ENCODE results near the gene IQSEC3. TPM values are rescaled to one million over a fixed set of nuclear protein-coding genes. Genes with fewer than 3 reads are reported as not detected.

IQSEC3 gene
- total RNA-seq, 2 donors from 2014 or later, result 0.16 TPM; not detected in 1

DNA sequence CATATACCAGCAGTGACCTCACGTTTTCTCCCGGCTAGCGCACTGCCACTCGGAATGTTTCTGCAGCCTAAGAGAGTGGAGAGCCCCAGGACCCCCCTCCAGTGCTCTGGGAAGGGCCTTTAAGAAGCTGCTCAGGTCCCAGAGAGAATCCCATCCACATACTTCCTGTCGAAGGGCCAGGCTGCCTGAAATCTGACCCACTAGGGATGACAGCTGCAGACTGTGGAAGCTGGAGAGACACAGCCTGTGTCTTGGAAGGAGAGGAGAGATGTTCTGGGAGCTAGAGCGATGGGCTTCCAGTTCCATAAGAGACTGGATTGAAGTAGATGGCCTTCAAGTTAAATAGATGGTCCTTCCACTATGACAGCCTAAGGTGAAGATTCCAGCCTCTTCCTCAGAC, 54.4 kb downstream of the IQSEC3 start:
- no peaks in the 10 kb centered on the region for H3K4me1 ChIP-seq
- no peak for DNase-seq
- no peaks in the 10 kb centered on the region for H3K27me3 ChIP-seq
- H3K4me3 ChIP-seq, result no peak overlapping the region
- TF ChIP-seq, protein P1, sequence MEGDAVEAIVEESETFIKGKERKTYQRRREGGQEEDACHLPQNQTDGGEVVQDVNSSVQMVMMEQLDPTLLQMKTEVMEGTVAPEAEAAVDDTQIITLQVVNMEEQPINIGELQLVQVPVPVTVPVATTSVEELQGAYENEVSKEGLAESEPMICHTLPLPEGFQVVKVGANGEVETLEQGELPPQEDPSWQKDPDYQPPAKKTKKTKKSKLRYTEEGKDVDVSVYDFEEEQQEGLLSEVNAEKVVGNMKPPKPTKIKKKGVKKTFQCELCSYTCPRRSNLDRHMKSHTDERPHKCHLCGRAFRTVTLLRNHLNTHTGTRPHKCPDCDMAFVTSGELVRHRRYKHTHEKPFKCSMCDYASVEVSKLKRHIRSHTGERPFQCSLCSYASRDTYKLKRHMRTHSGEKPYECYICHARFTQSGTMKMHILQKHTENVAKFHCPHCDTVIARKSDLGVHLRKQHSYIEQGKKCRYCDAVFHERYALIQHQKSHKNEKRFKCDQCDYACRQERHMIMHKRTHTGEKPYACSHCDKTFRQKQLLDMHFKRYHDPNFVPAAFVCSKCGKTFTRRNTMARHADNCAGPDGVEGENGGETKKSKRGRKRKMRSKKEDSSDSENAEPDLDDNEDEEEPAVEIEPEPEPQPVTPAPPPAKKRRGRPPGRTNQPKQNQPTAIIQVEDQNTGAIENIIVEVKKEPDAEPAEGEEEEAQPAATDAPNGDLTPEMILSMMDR (IDR thresholded peaks at IDR 0.05), result no peak
- no peak overlapping the region for H3K9ac ChIP-seq (ENCODE audit: low read depth in 2 of 2, low read length in 2 of 2)
- intact Hi-C loops (cut with DNase I), result no loop called here
- no peaks in the 10 kb centered on the region for H3K36me3 ChIP-seq
- H3K9me3 ChIP-seq, result no peaks in the 10 kb centered on the region
- no peak overlapping the region for H3K27ac ChIP-seq

GRCh38 chr12:121647-122046, 55.1 kb downstream of the IQSEC3 start:
- intact Hi-C loops (cut with DNase I), result no loop called here
- Histone ChIP-seq H3K4me1 (no peaks in the 10 kb centered on the region), H3K4me3 (no peak overlapping the region), H3K27me3 (no peaks in the 10 kb centered on the region), H3K36me3 (no peaks in the 10 kb centered on the region), H3K27ac (no peak overlapping the region), H3K9me3 (no peaks in the 10 kb centered on the region), H3K9ac (ENCODE audit: low read depth in 2 of 2, low read length in 2 of 2) (no peak overlapping the region)
- TF ChIP-seq, protein P1 (IDR thresholded peaks at IDR 0.05), result no peak
- no peak for DNase-seq

DNA sequence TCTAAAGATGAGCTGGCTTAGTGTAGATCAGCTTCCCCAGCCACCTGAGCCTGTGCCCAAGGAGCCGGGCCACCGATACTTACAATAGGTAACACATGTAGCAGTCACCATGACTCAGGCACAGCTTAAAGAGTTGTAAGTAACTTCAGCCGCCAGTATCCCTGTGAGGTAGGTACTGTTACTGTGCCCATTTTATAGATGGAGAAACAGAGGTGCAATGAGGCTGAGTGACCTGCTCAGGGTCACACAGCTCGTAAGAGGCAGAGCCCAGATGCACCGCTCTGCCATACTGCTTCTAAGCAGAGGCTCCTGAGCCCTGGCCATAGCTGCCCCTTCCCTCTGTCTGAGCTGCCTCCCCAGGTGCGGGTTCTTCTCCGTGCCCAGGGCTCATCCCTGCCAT, 58.5 kb downstream of the IQSEC3 start:
- no peak overlapping the region for H3K4me3 ChIP-seq
- no peak for DNase-seq
- intact Hi-C loops (cut with DNase I), result no loop called here
- no peak overlapping the region for H3K9ac ChIP-seq (ENCODE audit: low read depth in 2 of 2, low read length in 2 of 2)
- H3K9me3 ChIP-seq, result no peaks in the 10 kb centered on the region
- TF ChIP-seq, protein P1 (IDR thresholded peaks at IDR 0.05), result no peak
- no peaks in the 10 kb centered on the region for H3K4me1 ChIP-seq
- H3K36me3 ChIP-seq, result no peaks in the 10 kb centered on the region
- H3K27me3 ChIP-seq, result no peaks in the 10 kb centered on the region
- H3K27ac ChIP-seq, result no peak overlapping the region

GRCh38 chr12:125566-125965, 59.0 kb downstream of the IQSEC3 start:
- Histone ChIP-seq H3K27me3 (no peaks in the 10 kb centered on the region), H3K4me1 (no peaks in the 10 kb centered on the region), H3K4me3 (no peak overlapping the region), H3K9me3 (no peaks in the 10 kb centered on the region), H3K36me3 (no peaks in the 10 kb centered on the region), H3K27ac (no peak overlapping the region), H3K9ac (ENCODE audit: low read depth in 2 of 2, low read length in 2 of 2) (no peak overlapping the region)
- no peak for DNase-seq
- intact Hi-C loops (cut with DNase I), result no loop called here
- TF ChIP-seq, protein P1 (IDR thresholded peaks at IDR 0.05), result no peak

- no peak for DNase-seq
- intact Hi-C loops (cut with DNase I), result no loop called here
- no peak overlapping the region for H3K9ac ChIP-seq (ENCODE audit: low read depth in 2 of 2, low read length in 2 of 2)
These were observed 61.5 kb downstream of the IQSEC3 start for GRCh38 chr12:128079-128478.

More at GRCh38 chr12:128079-128478, 61.5 kb downstream of the IQSEC3 start:
- H3K36me3 ChIP-seq, result no peaks in the 10 kb centered on the region
- no peaks in the 10 kb centered on the region for H3K4me1 ChIP-seq
- no peaks in the 10 kb centered on the region for H3K27me3 ChIP-seq
- TF ChIP-seq, protein P1 (IDR thresholded peaks at IDR 0.05), result no peak
- no peak overlapping the region for H3K4me3 ChIP-seq
- no peaks in the 10 kb centered on the region for H3K9me3 ChIP-seq
- H3K27ac ChIP-seq, result no peak overlapping the region

All from colonic mucosa (tissue), 4 donors.